A549 (cell line): ENCODE results near the gene TSSK2. TPM values are rescaled to one million over a fixed set of nuclear protein-coding genes. Genes with fewer than 3 reads are reported as not detected.

Source experiments
- ATAC-seq, 2 experiments: fragments of 200-7000 bp in 1 of 2; fragments of >200 bp in 1 of 2; cut with Nextera tagmentation in 1 of 2; cut with Tn5 transposase in 1 of 2; 3 replicates each; pipeline versions ENCODE4 v1.8.0 to v1.9.1; 2018 to 2020; ENCODE audit warnings: mild to moderate bottlenecking in 1 of 2, moderate library complexity in 1 of 2
- CTCF ChIA-PET: fragments of 300-600 bp; sonication (Branson Sonifier 250); formaldehyde crosslinking; extraction: SDS; loops from one replicate; lab custom pipeline; 2021; ENCODE audit warnings: antibody characterized with exemption, inconsistent platforms; lab: Yijun Ruan, JAX
- POLR2A ChIA-PET: fragments of 350-600 bp; formaldehyde crosslinking; extraction: SDS; loops from one replicate; lab custom pipeline; 2021; ENCODE audit warnings: antibody characterized with exemption, inconsistent platforms; lab: Yijun Ruan, JAX
- DNase-seq, 2 experiments: peaks; one replicate each; pipeline versions ENCODE4 v3.0.0 to v3.0.0-alpha.2; 2011 to 2016; ENCODE audit warnings: low read depth in 1 of 2, low spot score in 1 of 2
- FAIRE-seq: peaks from 2 replicates; lab custom pipeline; 2011; peaks lifted over from hg19 to GRCh38; lab: Jason Lieb, UNC
- H3K27ac ChIP-seq, 2 experiments: fragments of >200 bp; sonication (Bioruptor Twin); formaldehyde crosslinking; 3 replicates each; pipeline ENCODE4 v1.5.1; 2016 to 2017
- H3K4me1 ChIP-seq: fragments of >200 bp; sonication (Bioruptor Twin); formaldehyde crosslinking; 3 replicates; pipeline ENCODE4 v1.6.1; 2016
- H3K4me2 ChIP-seq: fragments of >200 bp; sonication (Bioruptor Twin); formaldehyde crosslinking; 3 replicates; pipeline ENCODE4 v1.6.1; 2016
- H3K4me3 ChIP-seq: fragments of >200 bp; sonication (Bioruptor Twin); formaldehyde crosslinking; 3 replicates; pipeline ENCODE4 v1.5.1; 2016
- H3K9me3 ChIP-seq: fragments of >200 bp; sonication (Bioruptor Twin); formaldehyde crosslinking; 3 replicates; pipeline ENCODE4 v1.6.1; 2016
- CBX2 ChIP-seq: fragments of 200-600 bp; sonication (generic); IDR thresholded peaks from 2 replicates; pipeline ENCODE4 v1.6.1; 2016; ENCODE audit warnings: low read depth, mild to moderate bottlenecking, borderline replicate concordance
- CBX8 ChIP-seq: fragments of 200-600 bp; sonication (generic); IDR thresholded peaks from 2 replicates; pipeline ENCODE4 v1.6.1; 2016
- CEBPB ChIP-seq, 2 experiments: fragments of >200 bp in 1 of 2; sonication (Bioruptor Twin) in 1 of 2; formaldehyde crosslinking in 1 of 2; IDR thresholded peaks; 2 replicates each; pipeline ENCODE4 v1.6.1; 2012 to 2016
- CHD4 ChIP-seq: fragments of 200-600 bp; sonication (generic); IDR thresholded peaks from 2 replicates; pipeline ENCODE4 v1.6.1; 2016; ENCODE audit warnings: antibody characterized with exemption, mild to moderate bottlenecking, borderline replicate concordance
- EHMT2 ChIP-seq: fragments of 200-600 bp; sonication (generic); IDR thresholded peaks from 2 replicates; pipeline ENCODE4 v1.6.1; 2016; ENCODE audit warnings: antibody characterized with exemption, low read depth, mild to moderate bottlenecking, moderate library complexity
- EP300 ChIP-seq, 2 experiments: fragments of >200 bp; sonication (Bioruptor Twin); formaldehyde crosslinking; IDR thresholded peaks; 2 replicates in 1 of 2; 3 replicates in 1 of 2; pipeline ENCODE4 v1.6.1; 2016 to 2017
- HOXB5 ChIP-seq: fragments of 250-450 bp; sonication (Bioruptor Pico); IDR thresholded peaks from 2 replicates; pipeline ENCODE4 v1.5.0; 2020; ENCODE audit warnings: mild to moderate bottlenecking, moderate library complexity
- KDM1A ChIP-seq: fragments of 200-600 bp; sonication (generic); IDR thresholded peaks from 2 replicates; pipeline ENCODE4 v1.6.1; 2016; ENCODE audit warnings: low read depth, mild to moderate bottlenecking
- MAZ ChIP-seq: fragments of 150-350 bp; IDR thresholded peaks from 2 replicates; pipeline ENCODE4 v1.6.1; 2014; ENCODE audit warnings: antibody characterized with exemption, low read depth, low read length, borderline replicate concordance
- MYC ChIP-seq: IDR thresholded peaks from 2 replicates; pipeline ENCODE4 v1.6.1; 2012; ENCODE audit warnings: mild to moderate bottlenecking, inconsistent platforms, low read length, improper control_type of control experiment, borderline replicate concordance
- NR3C1 ChIP-seq: fragments of >200 bp; sonication (Bioruptor Twin); formaldehyde crosslinking; IDR thresholded peaks from 3 replicates; pipeline ENCODE4 v1.6.1; 2017
- PHF8 ChIP-seq: fragments of 200-600 bp; sonication (generic); IDR thresholded peaks from 2 replicates; pipeline ENCODE4 v1.6.1; 2016; ENCODE audit warnings: low read depth, mild to moderate bottlenecking, antibody characterized with exemption, moderate library complexity, borderline replicate concordance
- POLR2A ChIP-seq: IDR thresholded peaks from 2 replicates; pipeline ENCODE4 v1.6.1; 2012; ENCODE audit warnings: mild to moderate bottlenecking, low read length
- RARB ChIP-seq: fragments of 250-450 bp; sonication (Bioruptor Pico); IDR thresholded peaks from 2 replicates; pipeline ENCODE4 v1.8.0; 2021; ENCODE audit warnings: mild to moderate bottlenecking, moderate library complexity
- RCOR1 ChIP-seq: fragments of 150-350 bp; IDR thresholded peaks from 2 replicates; pipeline ENCODE4 v1.6.1; 2014; ENCODE audit warnings: antibody characterized with exemption, low read length, low read depth
- RFX5 ChIP-seq: fragments of 450-650 bp; IDR thresholded peaks from 2 replicates; pipeline ENCODE4 v1.7.1; 2014; ENCODE audit warnings: antibody characterized with exemption, mild to moderate bottlenecking, moderate library complexity
- SMC3 ChIP-seq: fragments of >200 bp; sonication (Bioruptor Twin); formaldehyde crosslinking; IDR thresholded peaks from 3 replicates; pipeline ENCODE4 v1.6.1; 2018; ENCODE audit warnings: inconsistent platforms
- TFCP2L1 ChIP-seq: fragments of 250-450 bp; sonication (Bioruptor Pico); IDR thresholded peaks from 2 replicates; pipeline ENCODE4 v1.5.0; 2021; ENCODE audit warnings: mild to moderate bottlenecking
- ZC3H11A ChIP-seq: fragments of 450-650 bp; IDR thresholded peaks from 2 replicates; pipeline ENCODE4 v1.6.1; 2014; ENCODE audit warnings: antibody characterized with exemption, mild to moderate bottlenecking
- ZFP36 ChIP-seq: fragments of 450-650 bp; IDR thresholded peaks from 2 replicates; pipeline ENCODE4 v1.6.1; 2014; ENCODE audit warnings: borderline replicate concordance; ENCODE audit not compliant: partially characterized antibody
- WGBS: methylation state at CpG from one replicate; pipeline ENCODE4 v1.1.6; 2017; ENCODE audit errors: missing lambda C conversion rate; 5-methylcytosine and 5-hydroxymethylcytosine counted together
- polyA plus RNA-seq, 4 experiments: library from polyadenylated mRNA; depleted of rRNA in 3 of 4; stranded (reverse); fragments of >200 nt; fragmentation: RNase III in 1 of 4; extraction: RNeasy Plus Mini Kit Qiagen cat#74134 plus additional on column Dnase treatment in 1 of 4; gene quantifications; 2 replicates in 3 of 4; 3 replicates in 1 of 4; pipeline ENCODE4 v1.2.3, GENCODE V29; 2011 to 2017
- TF ChIP-seq, protein P1 (sequence below): fragments of 200-600 bp; sonication (generic); IDR thresholded peaks from 2 replicates; pipeline ENCODE4 v1.6.1; 2016; ENCODE audit warnings: antibody characterized with exemption, mild to moderate bottlenecking, moderate library complexity
- TF ChIP-seq, protein P2 (sequence below): fragments of >200 bp; sonication (Bioruptor Twin); formaldehyde crosslinking; IDR thresholded peaks from 3 replicates; pipeline ENCODE4 v1.5.1; 2016
- TF ChIP-seq, protein P3 (sequence below): fragments of 450-650 bp; IDR thresholded peaks from 2 replicates; pipeline ENCODE4 v1.6.1; 2014; ENCODE audit warnings: antibody characterized with exemption
- TF ChIP-seq, protein P4 (sequence below): IDR thresholded peaks from 2 replicates; pipeline ENCODE4 v1.6.1; 2012
- TF ChIP-seq, protein P5 (sequence below): IDR thresholded peaks from 2 replicates; pipeline ENCODE4 v1.6.1; 2012; ENCODE audit warnings: low read depth, borderline replicate concordance

TSSK2 gene
- polyA plus RNA-seq, 2 of the 4 experiments (the other 2 are of a cell fraction) = not detected

DNA sequence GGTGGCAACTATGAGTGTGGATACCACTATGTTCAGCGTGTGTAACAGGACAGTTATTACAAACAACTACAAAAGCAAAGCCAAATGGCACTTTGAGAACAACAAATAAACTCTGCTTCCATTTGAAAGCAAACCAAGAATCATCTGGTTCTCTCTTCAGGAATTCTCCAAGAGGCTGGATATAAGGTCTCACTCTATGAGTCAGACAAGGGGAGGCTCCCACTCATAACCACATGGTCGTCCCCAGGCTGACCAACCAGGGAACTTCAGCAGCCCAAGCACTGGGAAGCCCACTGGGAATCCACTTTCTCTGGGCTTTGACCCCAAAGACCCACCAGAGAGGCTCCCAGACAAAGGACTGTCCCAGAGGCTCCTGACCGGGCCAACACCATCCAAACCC is 44.2 kb upstream of the TSSK2 start (continued):
- TF ChIP-seq, protein P1, sequence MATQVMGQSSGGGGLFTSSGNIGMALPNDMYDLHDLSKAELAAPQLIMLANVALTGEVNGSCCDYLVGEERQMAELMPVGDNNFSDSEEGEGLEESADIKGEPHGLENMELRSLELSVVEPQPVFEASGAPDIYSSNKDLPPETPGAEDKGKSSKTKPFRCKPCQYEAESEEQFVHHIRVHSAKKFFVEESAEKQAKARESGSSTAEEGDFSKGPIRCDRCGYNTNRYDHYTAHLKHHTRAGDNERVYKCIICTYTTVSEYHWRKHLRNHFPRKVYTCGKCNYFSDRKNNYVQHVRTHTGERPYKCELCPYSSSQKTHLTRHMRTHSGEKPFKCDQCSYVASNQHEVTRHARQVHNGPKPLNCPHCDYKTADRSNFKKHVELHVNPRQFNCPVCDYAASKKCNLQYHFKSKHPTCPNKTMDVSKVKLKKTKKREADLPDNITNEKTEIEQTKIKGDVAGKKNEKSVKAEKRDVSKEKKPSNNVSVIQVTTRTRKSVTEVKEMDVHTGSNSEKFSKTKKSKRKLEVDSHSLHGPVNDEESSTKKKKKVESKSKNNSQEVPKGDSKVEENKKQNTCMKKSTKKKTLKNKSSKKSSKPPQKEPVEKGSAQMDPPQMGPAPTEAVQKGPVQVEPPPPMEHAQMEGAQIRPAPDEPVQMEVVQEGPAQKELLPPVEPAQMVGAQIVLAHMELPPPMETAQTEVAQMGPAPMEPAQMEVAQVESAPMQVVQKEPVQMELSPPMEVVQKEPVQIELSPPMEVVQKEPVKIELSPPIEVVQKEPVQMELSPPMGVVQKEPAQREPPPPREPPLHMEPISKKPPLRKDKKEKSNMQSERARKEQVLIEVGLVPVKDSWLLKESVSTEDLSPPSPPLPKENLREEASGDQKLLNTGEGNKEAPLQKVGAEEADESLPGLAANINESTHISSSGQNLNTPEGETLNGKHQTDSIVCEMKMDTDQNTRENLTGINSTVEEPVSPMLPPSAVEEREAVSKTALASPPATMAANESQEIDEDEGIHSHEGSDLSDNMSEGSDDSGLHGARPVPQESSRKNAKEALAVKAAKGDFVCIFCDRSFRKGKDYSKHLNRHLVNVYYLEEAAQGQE = no peak
- no peak for TF ChIP-seq KDM1A
- no peak for TF ChIP-seq ZFP36
- TF ChIP-seq, protein P2, sequence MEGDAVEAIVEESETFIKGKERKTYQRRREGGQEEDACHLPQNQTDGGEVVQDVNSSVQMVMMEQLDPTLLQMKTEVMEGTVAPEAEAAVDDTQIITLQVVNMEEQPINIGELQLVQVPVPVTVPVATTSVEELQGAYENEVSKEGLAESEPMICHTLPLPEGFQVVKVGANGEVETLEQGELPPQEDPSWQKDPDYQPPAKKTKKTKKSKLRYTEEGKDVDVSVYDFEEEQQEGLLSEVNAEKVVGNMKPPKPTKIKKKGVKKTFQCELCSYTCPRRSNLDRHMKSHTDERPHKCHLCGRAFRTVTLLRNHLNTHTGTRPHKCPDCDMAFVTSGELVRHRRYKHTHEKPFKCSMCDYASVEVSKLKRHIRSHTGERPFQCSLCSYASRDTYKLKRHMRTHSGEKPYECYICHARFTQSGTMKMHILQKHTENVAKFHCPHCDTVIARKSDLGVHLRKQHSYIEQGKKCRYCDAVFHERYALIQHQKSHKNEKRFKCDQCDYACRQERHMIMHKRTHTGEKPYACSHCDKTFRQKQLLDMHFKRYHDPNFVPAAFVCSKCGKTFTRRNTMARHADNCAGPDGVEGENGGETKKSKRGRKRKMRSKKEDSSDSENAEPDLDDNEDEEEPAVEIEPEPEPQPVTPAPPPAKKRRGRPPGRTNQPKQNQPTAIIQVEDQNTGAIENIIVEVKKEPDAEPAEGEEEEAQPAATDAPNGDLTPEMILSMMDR = no peak
- no peak for TF ChIP-seq RCOR1
- TF ChIP-seq MAZ = no peak

DNA sequence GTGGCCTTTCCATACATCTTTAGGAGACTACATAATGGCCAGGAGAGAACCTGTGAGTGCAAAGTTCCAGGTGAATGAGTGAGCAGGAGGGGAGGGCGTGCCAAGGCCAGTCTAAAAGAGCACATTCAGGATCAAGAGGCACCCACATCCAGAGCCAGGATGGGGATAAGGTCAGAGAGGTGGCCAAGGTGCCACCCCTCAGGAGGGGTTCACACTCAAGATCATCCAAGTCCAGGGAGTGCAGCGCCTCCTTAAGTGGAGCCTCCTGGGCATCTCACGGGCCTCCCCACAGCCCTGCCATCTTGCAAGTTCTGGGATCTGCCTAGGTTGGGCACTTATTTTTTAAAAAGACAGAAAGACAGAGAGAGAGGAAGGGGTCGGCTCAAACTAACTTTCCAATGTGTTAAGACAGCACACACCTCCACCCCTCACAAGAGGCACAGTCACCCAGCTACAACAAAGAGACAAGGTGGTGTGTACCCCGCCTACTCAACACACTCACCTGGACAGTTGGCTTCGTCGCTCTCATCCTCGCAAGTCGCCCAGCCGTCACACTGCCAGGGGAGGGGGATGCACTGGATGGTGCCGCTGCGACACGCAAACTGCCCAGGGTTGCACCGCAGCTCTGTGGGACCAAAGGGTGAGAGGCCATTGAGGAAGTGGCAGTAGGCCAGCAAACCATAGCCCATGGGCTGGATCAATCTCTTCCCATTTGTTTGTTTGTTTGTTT is 42.1 kb upstream of the TSSK2 start:
- FAIRE-seq (no peak), DNase-seq (no peak), ATAC-seq (no peak)
- TF ChIP-seq HOXB5 (CRISPR knock-in tag) (no peak), CHD4 (no peak), PHF8 (no peak), NR3C1 (no peak), KDM1A (no peak)
- TF ChIP-seq, protein P3, sequence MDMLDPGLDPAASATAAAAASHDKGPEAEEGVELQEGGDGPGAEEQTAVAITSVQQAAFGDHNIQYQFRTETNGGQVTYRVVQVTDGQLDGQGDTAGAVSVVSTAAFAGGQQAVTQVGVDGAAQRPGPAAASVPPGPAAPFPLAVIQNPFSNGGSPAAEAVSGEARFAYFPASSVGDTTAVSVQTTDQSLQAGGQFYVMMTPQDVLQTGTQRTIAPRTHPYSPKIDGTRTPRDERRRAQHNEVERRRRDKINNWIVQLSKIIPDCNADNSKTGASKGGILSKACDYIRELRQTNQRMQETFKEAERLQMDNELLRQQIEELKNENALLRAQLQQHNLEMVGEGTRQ = no peak
- Histone ChIP-seq H3K4me3 (no peak overlapping the region), H3K4me1 (peaks cover 12% of the 10 kb centered on the region; the same call in 2 of the 3 replicates), H3K4me2 (no peak overlapping the region), H3K9me3 (no peaks in the 10 kb centered on the region), H3K27ac (no peak overlapping the region)
- 98% methylated on average over 14 of the region's 14 CpGs for WGBS
- POLR2A ChIA-PET = no interaction called here
- CTCF ChIA-PET = no interaction called here

DNA sequence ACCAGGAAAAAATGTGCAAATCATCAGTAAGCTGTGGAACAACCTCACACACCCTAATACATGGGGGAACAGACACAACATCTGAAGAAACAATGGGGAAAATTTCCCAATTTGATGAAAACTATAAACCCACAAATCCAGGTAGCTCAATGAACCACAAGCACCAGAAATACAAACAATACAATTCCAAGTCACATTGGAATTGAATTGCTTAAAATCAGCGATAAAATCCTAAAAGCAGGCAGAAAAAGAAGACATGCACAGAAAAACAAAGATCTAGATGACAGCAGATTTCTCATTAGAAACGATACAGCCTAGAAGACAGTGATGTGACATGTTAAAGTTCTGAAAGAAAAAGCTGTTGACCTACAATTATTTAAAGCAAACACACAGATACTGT is 40.9 kb upstream of the TSSK2 start:
- Histone ChIP-seq H3K4me1 (peaks cover 12% of the 10 kb centered on the region; the same call in 2 of the 3 replicates), H3K9me3 (no peaks in the 10 kb centered on the region), H3K4me3 (no peak overlapping the region), H3K4me2 (no peak overlapping the region), H3K27ac (no peak overlapping the region)
- WGBS = 93% methylated on average over 2 of the region's 2 CpGs
- ChIA-PET POLR2A (no interaction called here), CTCF (interaction anchor here (0.5 to 1.3 kb wide), 4 partner anchors 21 to 922 kb away, joined by 3 to 5 read pairs (median 3); partner anchors contain the start of gene ESS2)
- no peak for DNase-seq
- no peak for ATAC-seq
- FAIRE-seq = no peak
- no peak for TF ChIP-seq CHD4
- TF ChIP-seq, protein P3 = no peak
- TF ChIP-seq RFX5 = no peak
- TF ChIP-seq, protein P4, sequence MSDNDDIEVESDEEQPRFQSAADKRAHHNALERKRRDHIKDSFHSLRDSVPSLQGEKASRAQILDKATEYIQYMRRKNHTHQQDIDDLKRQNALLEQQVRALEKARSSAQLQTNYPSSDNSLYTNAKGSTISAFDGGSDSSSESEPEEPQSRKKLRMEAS = no peak
- TF ChIP-seq POLR2A = no peak
- TF ChIP-seq ZC3H11A = no peak
- no peak for TF ChIP-seq KDM1A
- TF ChIP-seq EHMT2 = no peak
- TF ChIP-seq, protein P5, sequence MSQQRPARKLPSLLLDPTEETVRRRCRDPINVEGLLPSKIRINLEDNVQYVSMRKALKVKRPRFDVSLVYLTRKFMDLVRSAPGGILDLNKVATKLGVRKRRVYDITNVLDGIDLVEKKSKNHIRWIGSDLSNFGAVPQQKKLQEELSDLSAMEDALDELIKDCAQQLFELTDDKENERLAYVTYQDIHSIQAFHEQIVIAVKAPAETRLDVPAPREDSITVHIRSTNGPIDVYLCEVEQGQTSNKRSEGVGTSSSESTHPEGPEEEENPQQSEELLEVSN = no peak
- TF ChIP-seq MAZ = no peak
- TF ChIP-seq MYC = no peak
- TF ChIP-seq CBX8 = no peak
- no peak for TF ChIP-seq EP300 (IDR thresholded peaks at IDR 0.05)
- TF ChIP-seq CEBPB (IDR thresholded peaks at IDR 0.05) = no peak
- no peak for TF ChIP-seq TFCP2L1 (CRISPR knock-in tag)
- TF ChIP-seq RARB (CRISPR knock-in tag) = no peak
- TF ChIP-seq CBX2 = no peak
- TF ChIP-seq HOXB5 (CRISPR knock-in tag) = no peak
- no peak for TF ChIP-seq SMC3
- no peak for TF ChIP-seq ZFP36
